Epidermal melanocyte (primary cell): ENCODE measurements around the gene USP31.
A peak's percentile ranks its signal among the peaks of the same experiment; 100 is the strongest.

Source experiments
- DNase-seq: peaks from one replicate; pipeline ENCODE4 v3.0.0; 2011; ENCODE audit warnings: low spot score; ENCODE audit not compliant: insufficient read length

Gene USP31

DNA sequence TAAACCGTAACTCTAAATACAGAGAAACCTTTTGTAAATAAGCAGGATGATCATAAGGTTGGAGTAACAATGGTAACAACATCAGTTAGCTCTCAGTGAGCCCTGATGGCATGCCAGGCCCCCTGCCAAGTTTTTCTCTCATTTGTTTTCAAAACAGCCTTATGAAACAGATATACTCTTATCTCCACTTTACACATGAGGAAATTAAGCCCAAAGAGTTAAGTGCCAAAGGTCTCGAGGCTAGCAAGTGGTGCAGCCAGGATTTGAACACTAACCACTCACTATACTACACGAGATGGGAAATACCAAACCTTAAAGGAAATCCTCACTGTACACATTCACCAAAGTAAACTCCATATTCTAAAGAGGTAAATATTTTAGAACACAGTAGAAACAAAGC is 15.0 kb downstream of the USP31 start:
- DNase-seq, result no peak

DNA sequence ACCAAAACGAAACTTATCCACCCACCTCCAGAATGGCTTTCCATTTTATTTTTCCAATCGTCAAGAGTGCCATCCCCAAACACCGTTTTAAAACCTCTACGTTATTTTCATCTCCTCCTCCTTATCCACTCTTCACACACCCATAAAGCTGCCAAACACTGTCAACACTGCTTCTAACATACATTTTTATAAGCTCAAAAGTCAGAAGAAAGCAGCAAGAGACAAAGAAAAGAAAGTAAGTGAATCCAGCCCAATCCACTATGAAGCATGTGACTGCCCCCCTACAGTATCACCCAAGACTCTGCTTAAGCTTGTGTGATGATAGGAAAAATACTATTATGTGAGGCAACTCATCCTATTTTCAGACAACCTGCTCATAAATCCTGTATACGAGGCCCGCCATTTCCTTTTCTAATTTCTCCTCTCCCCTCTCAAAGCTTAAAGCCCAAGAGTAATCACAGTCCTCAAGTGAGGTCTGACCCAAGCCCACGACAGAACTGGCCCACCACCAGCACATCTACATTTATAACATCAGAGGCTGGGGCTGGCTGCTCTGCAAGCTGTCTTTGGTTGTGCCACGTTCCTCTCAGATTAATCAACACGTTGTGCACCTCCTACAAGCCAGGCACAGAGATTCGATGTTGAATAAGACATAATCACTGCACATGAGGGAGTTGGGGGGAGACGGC is 16.3 kb downstream of the USP31 start:
- no peak for DNase-seq

DNA sequence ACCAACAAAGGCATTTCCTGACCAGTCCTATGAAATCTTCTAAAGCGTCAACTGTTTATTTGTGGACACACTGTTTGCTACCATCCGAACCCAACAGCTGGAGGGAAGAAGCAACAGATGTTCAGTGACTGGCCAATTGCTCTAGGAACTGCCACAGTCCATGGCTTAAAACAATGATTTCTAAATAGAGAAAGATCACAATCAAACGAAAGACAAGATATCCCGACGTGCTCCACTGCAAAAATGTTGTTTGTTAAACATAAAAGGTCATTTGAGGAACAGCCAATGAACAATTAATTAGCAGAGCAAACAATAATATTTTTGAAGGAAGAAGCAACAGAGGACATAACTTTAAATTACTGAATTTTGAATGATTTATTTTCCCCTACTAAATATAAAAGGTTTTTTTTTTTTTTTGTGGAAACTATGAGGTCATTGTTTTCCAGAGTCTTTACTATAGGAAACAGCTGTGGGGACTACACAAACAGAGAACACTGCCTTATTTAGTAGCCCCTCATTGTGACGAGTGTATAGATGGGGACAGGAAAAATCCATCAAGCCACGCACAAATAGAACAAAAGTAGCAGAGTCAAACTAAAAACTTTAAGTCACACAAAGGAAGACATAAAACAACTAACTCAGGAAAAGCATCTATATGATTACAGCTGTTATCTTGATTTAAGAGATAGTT is 17.2 kb downstream of the USP31 start:
- peak; percentile 36 for DNase-seq

DNA sequence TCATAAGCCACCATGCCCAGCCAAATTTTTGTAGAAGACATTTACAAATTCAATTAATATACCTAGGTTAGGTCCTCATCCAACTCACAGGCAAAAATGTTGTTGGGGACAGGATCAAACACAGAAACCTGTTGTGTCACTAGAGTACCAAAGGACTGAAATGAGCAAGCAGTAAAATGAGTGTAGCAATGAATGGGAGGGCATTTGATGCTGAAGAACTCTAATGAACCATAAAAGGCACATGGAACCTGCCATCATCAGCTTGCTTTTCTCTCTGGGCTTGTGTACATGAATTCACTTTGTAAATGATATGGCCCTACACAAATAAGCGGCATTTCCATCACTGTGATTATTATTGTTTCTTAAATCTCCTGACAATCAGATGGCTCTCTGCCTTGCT is 17.8 kb downstream of the USP31 start:
- DNase-seq, result no peak

DNA sequence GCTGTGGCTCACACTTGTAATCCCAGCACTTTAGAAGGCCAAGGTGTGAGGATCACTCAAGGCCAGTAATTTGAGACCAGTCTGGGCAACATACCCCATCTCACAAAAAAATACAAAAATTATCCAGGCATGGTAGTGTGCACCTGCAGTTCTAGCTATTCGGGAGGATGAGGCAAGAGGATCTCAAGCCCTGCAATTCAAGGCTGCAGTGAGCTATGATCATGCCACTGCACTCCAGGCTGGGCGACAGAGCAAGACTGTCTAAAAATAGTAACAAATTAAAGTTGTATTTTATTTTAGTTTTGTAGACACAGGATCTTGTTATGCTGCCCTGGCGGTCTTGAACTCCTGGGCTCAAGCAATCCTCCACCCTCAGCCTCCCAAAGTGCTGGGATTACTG is 18.2 kb downstream of the USP31 start:
- no peak for DNase-seq

DNA sequence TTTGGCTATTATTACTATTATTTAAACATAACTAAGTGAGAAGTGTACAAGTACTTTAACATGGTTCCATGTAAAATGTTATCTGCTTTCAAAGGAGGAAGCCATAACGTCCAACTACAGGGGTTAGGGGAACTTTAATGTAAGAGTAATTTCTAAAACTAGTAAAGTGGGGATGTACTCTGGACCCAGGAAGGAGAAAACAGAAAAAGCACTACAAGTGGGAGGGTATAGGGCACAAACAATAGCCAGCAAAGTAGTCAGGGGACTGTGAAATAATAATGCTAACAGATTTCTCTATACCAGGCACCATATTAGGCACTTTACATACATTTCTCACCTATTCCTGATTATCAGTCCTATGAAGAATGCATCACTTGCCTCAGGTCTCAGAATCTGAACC is 19.6 kb downstream of the USP31 start:
- DNase-seq, result no peak

DNA sequence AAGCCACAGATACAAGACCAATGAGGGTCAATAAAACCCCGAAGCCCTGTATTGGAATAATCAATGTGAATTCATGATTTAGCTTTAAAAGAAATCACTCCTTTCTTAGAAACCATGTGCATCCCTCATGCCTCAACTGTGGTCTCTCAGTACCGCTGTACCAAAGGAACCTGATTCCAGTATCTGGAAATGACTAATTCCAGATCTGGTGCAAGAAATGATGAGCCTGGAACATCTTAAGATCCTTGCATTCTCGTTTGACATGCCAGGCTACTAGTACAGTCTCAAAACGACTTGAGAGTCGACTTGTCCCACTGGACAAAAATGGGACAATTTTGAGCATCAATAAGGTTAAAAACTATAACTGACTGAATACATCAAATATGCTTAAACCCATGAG is 21.2 kb downstream of the USP31 start:
- no peak for DNase-seq

DNA sequence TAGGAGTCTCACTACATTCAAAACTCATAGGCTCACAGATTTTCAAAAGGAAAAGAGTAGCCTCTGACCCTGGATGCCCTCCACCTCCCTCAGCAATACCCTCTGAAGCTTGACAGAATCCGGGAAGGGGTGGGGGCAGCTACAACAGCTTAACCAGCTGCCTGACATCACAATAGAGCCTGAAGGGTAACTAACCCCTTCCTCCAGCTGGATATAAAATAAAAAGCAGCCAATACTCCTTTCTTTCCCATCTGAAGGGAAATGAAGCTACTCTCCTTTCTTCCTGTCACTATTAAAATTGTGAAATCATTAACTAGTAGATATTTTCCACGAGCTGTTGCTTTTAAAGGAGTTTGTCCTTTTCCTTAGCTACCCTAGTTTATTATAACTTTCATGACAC is 24.0 kb downstream of the USP31 start:
- no peak for DNase-seq

DNA sequence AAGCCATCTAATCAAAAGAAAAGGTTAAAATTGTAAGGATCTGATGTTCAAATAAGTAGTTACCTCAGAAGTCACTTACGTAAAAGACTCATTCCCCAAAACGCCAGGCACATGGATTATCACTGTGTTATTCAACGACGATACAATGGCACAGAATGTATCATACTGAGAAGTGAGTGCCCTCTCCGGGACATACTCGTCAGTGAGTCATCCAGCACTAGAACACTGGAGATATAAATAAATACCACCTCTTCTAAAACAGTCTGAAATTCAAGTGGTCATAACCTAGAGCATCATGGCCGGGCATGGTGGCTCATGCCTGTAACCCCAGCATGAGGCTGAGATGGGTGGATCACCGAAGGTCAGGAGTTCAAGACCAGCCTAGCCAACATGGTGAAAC is 24.9 kb downstream of the USP31 start:
- DNase-seq, result no peak

DNA sequence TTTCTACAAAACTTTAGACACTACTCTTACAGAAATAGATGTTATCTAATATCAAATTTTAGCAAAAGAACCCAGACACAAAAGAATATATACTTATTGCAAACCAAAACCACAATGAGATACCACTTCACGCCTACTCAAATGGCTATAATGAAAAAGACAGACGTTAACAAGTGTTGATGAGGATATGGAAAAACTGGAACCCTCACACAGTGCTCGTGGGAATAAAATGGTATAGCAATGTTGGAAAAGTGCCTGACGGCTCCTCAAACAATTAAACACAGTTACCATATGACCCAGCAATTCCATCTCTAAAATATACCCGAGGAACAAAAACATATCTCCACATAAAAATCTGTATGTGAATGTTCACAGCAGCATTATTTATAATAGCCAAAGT is 27.1 kb downstream of the USP31 start:
- DNase-seq, result no peak

DNA sequence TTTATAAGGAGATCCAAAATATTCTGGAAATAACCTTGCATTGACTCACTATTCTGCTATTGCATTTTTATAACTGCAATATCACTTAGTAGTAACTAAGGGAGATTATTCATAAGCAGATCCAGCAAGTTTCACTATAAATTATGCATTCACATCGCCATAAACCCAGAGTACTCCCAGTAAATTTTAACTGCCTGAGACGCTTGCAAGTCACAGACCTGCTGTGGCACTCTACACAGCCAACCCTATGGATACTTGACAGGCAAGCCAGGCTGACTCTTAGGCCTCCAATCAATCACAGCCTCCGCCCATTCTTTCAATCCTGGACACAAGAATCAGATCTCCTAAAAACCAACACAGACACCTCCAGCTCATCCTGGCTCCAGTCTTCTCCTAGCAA is 28.2 kb downstream of the USP31 start:
- DNase-seq, result no peak

DNA sequence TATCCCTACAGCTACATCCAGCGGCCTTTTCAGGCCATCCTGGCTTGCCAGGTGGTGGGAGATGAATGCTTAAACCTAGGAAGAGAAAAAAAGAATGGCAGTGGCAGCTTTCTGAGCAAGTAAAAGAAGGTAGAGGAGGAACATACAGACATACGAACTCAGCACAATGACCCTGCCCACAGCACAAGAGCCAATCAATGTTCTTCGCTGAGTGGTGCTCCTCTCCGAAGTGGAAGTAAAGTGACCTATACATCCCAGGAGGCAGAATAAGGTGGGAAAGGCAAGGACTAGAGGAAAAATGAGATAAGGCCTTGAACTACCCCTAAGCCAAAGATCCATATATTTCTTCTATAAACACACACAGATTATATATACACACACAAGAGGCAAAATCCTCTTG is 28.7 kb downstream of the USP31 start:
- no peak for DNase-seq

DNA sequence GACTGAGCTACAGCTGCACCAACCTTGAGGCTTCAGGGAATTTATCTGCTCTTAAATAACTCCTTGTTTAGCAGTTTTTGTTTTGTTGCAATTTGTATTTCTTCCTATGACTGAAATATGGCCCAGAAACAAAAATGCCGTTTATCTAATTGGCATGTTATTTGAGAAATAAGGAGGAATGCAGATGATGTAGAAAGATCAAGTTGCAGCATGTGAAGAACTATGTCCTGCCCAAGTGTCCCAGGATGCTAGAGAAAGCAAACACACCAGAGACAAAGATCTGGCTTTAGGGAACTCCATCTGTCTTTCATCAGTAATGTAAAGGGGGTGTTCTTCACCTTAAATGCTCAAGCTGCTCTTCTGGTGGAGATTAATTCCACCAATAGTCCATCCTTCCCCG is 29.7 kb downstream of the USP31 start:
- no peak for DNase-seq

DNA sequence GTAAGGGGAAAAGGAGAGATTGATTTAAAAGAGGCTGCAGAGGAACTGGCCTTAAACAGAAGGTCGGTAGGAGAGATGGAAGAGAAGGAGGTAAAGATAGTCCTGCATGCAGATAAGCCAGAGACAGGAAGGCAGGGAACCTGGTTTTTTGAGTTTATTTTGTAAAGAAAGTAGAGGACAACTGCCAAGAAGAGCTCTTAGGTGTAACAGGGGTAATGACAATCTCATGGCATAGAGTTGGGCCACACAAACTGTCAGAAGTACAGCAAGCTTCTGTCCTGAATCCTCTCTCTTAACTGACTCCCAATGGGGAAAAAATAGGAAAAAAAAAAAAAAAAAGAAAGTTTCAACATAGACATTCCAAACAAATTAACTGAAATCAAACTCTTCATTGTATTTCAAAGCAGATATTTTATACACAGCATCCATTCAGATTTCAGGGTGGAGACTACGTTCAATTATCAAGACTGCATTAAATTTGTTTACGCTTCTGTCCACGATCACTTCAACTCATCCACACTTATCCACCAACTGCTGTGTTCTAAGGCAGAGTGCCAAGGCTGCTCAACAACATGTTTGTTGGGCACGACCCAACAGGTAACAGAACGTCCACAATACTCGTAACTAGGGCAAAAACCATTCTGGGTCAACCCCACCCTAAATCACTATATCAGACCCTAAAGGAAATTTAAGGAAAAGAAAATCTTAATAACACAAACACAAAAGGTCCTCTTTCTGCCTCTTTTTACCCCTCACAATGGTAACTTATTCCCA is 34.9 kb downstream of the USP31 start:
- DNase-seq, result no peak

DNA sequence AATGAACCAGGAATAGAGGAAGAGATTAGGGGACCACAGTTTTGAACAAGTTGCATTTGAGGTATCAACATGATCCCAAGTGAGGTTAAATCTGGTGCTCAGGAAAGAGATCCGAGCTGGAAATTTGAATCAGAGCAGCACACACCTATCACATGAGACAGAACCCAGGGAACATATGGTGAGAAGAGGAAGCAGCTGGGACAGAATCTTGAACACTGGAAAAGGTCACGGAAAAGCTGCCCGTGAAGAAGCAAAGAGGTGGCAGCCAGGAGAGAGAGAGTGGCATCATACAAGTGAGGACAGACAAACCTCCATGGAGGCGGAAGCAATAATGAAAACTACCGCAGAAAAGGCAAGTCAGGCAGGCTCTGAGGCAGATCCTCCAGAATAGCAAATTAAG is 36.1 kb downstream of the USP31 start:
- no peak for DNase-seq

DNA sequence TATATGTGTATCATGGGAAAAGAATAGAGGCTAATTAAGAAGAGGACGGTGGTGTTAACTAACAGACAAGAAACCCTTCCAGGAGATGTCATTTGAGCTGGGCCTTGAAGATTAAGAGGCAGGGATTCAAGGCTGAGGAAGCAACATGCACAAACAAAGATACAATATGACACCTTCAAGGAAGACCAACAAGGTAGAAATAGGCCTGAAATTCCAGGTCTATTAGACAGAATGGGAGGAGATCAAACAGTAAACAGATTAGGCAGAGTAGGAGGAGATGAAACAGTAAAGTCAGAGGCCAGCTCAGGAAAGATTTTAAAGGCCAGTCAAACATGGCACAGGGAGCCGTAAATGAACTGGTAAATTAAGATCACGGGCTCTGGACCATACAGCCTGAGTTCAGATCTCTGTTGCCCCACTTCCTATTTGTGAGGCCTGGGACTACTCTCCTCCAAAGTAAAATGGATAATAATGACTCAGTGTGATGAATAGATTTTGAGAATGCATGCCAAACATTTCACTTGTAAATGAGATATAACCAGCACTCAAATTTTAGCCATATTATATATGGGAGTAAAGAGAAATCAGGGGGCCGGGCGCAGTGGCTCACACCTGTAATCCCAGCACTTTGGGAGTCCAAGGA is 38.9 kb downstream of the USP31 start:
- DNase-seq, result no peak

DNA sequence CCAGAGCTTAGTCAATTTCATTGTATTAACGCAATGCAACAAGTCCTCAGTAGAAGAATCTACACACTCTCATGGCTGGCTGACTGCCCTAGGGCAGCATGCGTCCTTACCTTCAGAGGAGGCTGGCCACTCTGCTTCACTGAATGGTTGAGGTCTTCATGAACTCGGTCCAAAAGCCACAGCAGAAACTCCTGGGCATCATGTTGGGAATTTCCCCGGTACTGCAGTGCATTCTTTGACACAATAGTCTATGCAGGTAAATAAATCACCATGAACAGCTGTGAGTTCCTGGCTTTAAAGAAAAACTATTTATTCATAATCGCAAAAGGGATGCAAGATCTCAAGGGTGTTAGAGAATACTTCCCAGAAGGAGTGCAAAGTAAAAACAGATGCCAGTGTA is 41.3 kb downstream of the USP31 start:
- DNase-seq, result no peak

DNA sequence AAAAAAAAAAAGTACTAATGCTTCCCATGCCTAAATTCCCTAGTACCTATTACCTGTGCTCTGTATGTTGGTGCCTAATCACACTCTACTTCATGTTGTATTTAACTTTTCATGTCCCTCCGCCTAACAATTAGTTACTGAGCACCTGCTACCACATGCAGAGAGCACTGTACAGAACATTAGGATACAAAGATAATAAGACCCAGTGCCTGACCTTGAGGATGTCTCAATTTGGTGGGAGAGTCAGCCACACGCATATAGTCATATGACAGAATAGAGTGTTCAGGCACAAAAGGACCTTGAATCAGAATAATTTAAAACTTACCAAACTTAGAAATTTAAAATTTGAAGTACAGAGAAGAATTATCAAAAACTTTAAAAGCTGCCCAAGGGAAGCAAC is 42.1 kb downstream of the USP31 start:
- no peak for DNase-seq

DNA sequence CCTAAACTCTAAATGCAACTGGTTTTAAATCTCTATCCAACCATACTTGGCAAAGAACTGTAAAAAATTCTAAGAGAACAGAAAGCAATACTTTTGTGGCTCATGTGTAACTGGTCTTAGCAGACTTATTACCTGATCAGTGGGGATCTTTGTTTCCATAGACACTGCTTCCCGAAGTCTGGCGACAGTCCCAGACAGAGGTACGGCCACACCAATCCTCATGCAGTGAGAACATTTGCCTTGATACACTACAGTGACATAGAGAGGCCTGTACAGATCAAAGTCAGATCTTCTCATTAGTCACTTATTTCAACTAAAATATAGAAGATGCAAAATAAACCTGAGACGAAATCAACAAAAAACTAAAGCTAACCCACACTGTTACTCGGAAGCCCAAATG is 43.9 kb downstream of the USP31 start:
- no peak for DNase-seq

DNA sequence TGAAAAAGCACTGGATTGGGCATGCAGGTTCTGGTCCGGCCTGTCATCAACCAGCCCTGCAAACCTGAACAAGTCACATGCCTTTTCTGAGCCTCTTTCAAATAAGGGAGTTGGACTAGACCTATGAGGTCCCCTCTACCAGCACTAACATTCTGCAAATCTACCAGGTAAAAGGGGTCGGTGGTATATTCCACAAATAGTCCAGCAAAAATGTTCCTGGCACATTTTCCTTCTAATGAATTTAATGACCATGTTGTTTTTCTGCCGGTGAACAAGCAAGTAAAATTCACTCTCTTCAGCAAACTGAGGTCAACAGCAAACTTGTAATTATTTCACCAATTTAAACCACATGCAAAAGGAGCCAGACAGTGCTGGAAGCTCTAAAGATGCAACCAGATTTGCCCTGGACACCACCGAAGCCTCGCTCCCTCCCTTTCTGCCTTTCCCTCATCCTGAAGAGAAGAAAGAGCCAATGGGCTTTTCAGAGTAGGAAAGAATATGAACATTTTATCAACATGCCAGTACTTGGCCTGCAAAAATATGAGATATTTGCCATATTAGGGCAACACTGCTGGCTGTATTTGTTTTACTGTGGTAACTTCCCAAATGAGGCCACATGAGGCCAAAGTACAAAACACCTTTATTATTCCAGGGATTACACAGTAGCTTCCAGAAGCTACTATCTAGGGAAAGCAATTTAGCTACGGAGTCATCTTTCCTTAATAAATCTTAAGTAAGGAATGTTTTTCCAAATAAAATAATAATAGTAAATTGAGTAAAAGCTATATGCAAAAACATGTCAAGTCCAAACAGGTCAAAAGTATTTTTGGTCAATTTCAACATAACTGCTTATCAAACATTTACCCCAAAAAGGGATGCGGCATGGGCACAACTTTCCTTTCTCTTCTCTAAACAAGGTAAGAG is 45.0 kb downstream of the USP31 start:
- DNase-seq, result no peak

DNA sequence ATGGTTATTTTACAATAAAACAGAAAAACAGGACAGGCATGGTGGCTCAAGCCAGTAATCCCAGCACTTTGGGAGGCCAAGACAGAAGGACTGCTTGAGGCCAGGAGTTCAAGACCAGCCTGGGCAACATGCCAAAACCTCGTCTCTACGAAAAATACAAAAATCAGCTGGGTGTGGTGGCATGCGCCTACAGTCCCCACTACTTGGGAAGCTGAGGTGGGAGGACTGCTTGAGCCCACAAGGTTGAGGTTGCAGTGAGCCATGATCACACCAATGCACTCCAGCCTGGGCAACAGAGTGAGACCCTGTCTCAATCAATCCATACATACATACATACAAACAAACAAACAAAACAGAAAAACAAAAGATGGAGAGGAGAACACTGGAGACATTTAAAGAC is 45.6 kb downstream of the USP31 start:
- DNase-seq, result no peak
